ENCODE measurements around the gene POLQ. TPM values are rescaled to one million over a fixed set of nuclear protein-coding genes. Genes with fewer than 3 reads are reported as not detected.

POLQ gene
- total and polyA plus RNA-seq, 10 of the 15 experiments (the other 5 are each of a cell fraction or from before 2014, with no cell fraction given) = 3.3 to 22.4 (median 15.9) TPM

DNA sequence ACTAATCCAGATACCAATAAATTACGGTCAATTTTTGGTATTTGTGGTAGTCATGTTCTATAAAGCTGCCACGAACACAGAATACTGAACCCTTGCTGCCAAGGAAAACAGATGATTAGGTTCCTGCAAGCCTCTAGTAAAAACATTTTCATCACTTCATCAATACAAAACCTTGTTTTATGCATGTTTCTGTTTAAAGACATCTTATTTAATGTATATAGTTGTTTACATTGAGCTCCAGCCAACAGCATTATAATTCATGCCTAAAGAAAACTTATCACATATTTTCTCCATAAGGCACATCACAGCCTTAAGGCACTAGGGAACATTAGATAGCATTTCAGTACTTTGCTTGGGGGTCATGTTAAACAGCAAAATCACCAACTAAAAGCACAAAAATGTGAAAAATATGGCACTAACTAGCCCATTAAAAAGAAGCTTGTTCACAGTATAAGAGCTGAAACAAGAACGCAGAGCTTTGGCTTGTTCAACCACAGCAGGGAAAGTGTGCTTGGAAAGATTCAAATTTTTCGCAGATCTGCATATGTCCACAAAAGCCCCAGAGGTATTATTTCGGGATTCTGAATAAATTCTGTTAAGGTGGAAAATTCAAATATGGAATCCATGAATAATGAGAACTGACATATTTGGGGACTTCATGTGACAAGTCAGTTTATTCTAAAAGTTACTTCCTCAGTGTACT lies 27.7 kb downstream of the POLQ start:
- Histone ChIP-seq H2AFZ (ENCODE audit: control insufficient read depth, low read depth, low read length) (no peak overlapping the region), H3K9me3 (replicated peaks; ENCODE audit: control insufficient read depth, insufficient read depth, low read length) (peaks cover 5% of the 10 kb centered on the region; the same call in 2 of the 3 replicates), H3K79me2 (ENCODE audit: control insufficient read depth, insufficient read depth, low read length) (no peaks in the 10 kb centered on the region; the same call in 1 of the 2 replicates), H3K9ac (ENCODE audit: control insufficient read depth, insufficient read depth, low read length) (no peak overlapping the region), H3K27me3 (replicated peaks in 1 of 2; ENCODE audit: control insufficient read depth in 2 of 2, insufficient read depth in 2 of 2, low read length in 1 of 2) (no peaks in the 10 kb centered on the region), H3K27ac (ENCODE audit: control insufficient read depth, insufficient read depth) (no peak overlapping the region), H4K20me1 (ENCODE audit: control insufficient read depth, insufficient read depth) (no peaks in the 10 kb centered on the region; the same call in 1 of the 2 replicates), H3K4me1 (ENCODE audit: control insufficient read depth, insufficient read depth, low read length) (no peaks in the 10 kb centered on the region), H3K4me3 (no peak overlapping the region), H3K4me2 (ENCODE audit: control insufficient read depth, insufficient read depth) (no peak overlapping the region), H3K36me3 (ENCODE audit: control insufficient read depth in 2 of 2, insufficient read depth in 2 of 2, low read length in 1 of 2) (peaks cover 4 to 8% of the 10 kb centered on the region in 2 experiments; a peak in 3 of 4 replicates)
- ChIA-PET RAD21 (ENCODE audit: unreplicated experiment) (no interaction called here), SMC1A (ENCODE audit: uncharacterized antibody, unreplicated experiment) (interaction anchor here (0.7 to 1.9 kb wide), 3 partner anchors 11 to 20 kb away, joined by 3 to 4 read pairs (median 3); no protein-coding TSS in a partner anchor), POLR2A (no interaction called here), CTCF (interaction anchor here (0.7 to 1.0 kb wide), 2 partner anchors 12 to 733 kb away, joined by 3 read pairs; no protein-coding TSS in a partner anchor)
- FAIRE-seq (no peak), ATAC-seq (no peak), DNase-seq (ENCODE audit: low read depth, low spot score) (no peak)
- in situ Hi-C loops (cut with MboI) = no loop called here
- BruUV-seq (replicated peaks) = TSS peak; percentile 37
- intact Hi-C loops (cut with micrococcal nuclease; ENCODE audit: unreplicated experiment) = no loop called here
- WGBS (ENCODE audit: insufficient coverage, insufficient replicate concordance, low lambda C conversion rate, missing lambda C conversion rate) = 96% methylated on average over 5 of the region's 5 CpGs
- TF ChIP-seq ZZZ3 (IDR thresholded peaks at IDR 0.05; ENCODE audit: control insufficient read depth, insufficient read length, low read depth) (no peak), CREB1 (IDR thresholded peaks at IDR 0.05; ENCODE audit: low read depth) (no peak), SMAD1 (IDR thresholded peaks at IDR 0.05; ENCODE audit: low read depth, partially characterized antibody) (no peak), YBX1 (IDR thresholded peaks at IDR 0.05) (no peak), SMARCA5 (IDR thresholded peaks at IDR 0.05) (no peak), ZNF384 (IDR thresholded peaks at IDR 0.05; ENCODE audit: borderline replicate concordance, low read depth, low read length) (no peak), FOXK2 (IDR thresholded peaks at IDR 0.05) (no peak), SMC3 (IDR thresholded peaks at IDR 0.05; ENCODE audit: borderline replicate concordance, low read length) (no peak), RBBP5 (conservative IDR thresholded peaks at IDR 0.05) (no peak), CBX5 (IDR thresholded peaks at IDR 0.05; ENCODE audit: low read depth) (no peak), POLR2AphosphoS5 (IDR thresholded peaks at IDR 0.05; ENCODE audit: low read length) (no peak), SRF (IDR thresholded peaks at IDR 0.05; ENCODE audit: low read depth in 2 of 2, low read length in 2 of 2) (no peak), SUZ12 (IDR thresholded peaks at IDR 0.05; ENCODE audit: unreplicated experiment) (no peak), NFYA (IDR thresholded peaks at IDR 0.05; ENCODE audit: borderline replicate concordance, low read depth, low read length) (no peak), EP300 (IDR thresholded peaks at IDR 0.05; ENCODE audit: borderline replicate concordance in 1 of 2, control insufficient read depth in 1 of 2, low read depth in 2 of 2, low read length in 2 of 2) (no peak)
- TF ChIP-seq, protein P1, sequence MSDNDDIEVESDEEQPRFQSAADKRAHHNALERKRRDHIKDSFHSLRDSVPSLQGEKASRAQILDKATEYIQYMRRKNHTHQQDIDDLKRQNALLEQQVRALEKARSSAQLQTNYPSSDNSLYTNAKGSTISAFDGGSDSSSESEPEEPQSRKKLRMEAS (IDR thresholded peaks at IDR 0.05; ENCODE audit: low read depth, low read length) = no peak
- TF ChIP-seq, protein P2, sequence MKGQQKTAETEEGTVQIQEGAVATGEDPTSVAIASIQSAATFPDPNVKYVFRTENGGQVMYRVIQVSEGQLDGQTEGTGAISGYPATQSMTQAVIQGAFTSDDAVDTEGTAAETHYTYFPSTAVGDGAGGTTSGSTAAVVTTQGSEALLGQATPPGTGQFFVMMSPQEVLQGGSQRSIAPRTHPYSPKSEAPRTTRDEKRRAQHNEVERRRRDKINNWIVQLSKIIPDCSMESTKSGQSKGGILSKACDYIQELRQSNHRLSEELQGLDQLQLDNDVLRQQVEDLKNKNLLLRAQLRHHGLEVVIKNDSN (IDR thresholded peaks at IDR 0.05; ENCODE audit: borderline replicate concordance, extremely low read length, insufficient read depth, low read depth, low read length) = no peak

Measured in GM12878 (cell line).